HepG2 (cell line): Measurements from ENCODE around the gene DMPK.

ENCODE experiments used
- RBAK ChIP-seq: sonication (generic); formaldehyde crosslinking; IDR thresholded peaks from 2 replicates; pipeline ENCODE4 v1.5.1; 2020; ENCODE audit warnings: mild to moderate bottlenecking, missing genetic modification reagents
- ZFP82 ChIP-seq: sonication (generic); formaldehyde crosslinking; IDR thresholded peaks from 2 replicates; pipeline ENCODE4 v1.5.1; 2020; ENCODE audit warnings: mild to moderate bottlenecking, missing genetic modification reagents, borderline replicate concordance
- TF ChIP-seq, protein P1 (sequence below): sonication (generic); formaldehyde crosslinking; IDR thresholded peaks from 2 replicates; pipeline ENCODE4 v1.8.1; 2022; ENCODE audit warnings: mild to moderate bottlenecking, missing genetic modification reagents

DNA sequence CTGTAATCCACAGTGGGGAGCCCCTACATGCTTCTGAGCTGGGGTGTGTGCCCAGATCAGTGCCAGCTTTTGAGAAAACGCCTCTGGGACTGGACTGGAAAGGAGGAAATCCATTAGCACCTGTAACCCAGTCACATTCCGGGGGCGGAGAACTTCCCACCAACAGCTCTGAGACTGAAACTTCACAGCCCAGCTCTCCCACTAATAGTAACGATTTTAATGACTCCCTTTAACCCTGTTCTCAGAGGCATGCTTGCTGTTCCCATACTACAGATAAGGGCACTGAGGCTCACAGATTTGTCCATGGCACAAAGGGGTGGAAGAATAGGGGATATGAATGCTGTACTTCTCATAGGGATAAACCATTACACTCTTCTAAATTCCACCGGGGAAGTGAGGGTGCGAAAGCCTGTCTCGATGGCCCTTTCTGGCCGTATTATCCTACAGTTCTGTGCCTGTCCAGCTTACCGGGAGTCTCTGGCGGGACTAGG lies 52.4 kb downstream of the DMPK start:
- no peak for TF ChIP-seq RBAK (CRISPR knock-in tag)
- TF ChIP-seq ZFP82 (CRISPR knock-in tag): no peak
- TF ChIP-seq, protein P1, sequence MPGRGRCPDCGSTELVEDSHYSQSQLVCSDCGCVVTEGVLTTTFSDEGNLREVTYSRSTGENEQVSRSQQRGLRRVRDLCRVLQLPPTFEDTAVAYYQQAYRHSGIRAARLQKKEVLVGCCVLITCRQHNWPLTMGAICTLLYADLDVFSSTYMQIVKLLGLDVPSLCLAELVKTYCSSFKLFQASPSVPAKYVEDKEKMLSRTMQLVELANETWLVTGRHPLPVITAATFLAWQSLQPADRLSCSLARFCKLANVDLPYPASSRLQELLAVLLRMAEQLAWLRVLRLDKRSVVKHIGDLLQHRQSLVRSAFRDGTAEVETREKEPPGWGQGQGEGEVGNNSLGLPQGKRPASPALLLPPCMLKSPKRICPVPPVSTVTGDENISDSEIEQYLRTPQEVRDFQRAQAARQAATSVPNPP: no peak
